IMR-90 (cell line): ENCODE data around the gene PARVG. TPM values are rescaled to one million over a fixed set of nuclear protein-coding genes. Genes with fewer than 3 reads are reported as not detected.
A peak's percentile ranks its signal among the peaks of the same experiment; 100 is the strongest.

Source experiments
- ATAC-seq: fragments of 200-7000 bp; cut with Tn5 transposase; 2 replicates; pipeline ENCODE4 v1.9.1; 2020; ENCODE audit warnings: low read depth, mild to moderate bottlenecking, moderate library complexity
- BruUV-seq: library from RNA; stranded (reverse); fragments of 400-500 nt; replicated peaks from 2 replicates; lab custom pipeline; 2021; lab: Mats Ljungman, UMichigan
- CTCF ChIA-PET: fragments of 300-600 bp; formaldehyde crosslinking; extraction: SDS; loops from one replicate; lab custom pipeline; 2021; ENCODE audit warnings: antibody characterized with exemption; lab: Yijun Ruan, JAX
- POLR2A ChIA-PET: fragments of 300-600 bp; sonication (Branson Sonifier 250); formaldehyde crosslinking; loops from one replicate; lab custom pipeline; 2022; ENCODE audit warnings: antibody characterized with exemption; ENCODE audit not compliant: unreplicated experiment; lab: Charles Lee
- DNase-seq: peaks from one replicate; pipeline ENCODE4 v3.0.0; 2013
- H2AFZ ChIP-seq: replicated peaks from 2 replicates; pipeline ENCODE3; 2013; ENCODE audit warnings: low read length, mild to moderate bottlenecking; ENCODE audit not compliant: poor library complexity
- H2AK5ac ChIP-seq: 2 replicates; pipeline ENCODE4 v1.6.1; 2013; ENCODE audit warnings: low read depth, low read length, inconsistent platforms
- H2AK9ac ChIP-seq: replicated peaks from 2 replicates; pipeline ENCODE3; 2013; ENCODE audit warnings: mild to moderate bottlenecking, low read depth, low read length, moderate library complexity; ENCODE audit not compliant: poor library complexity
- H2BK120ac ChIP-seq: 2 replicates; pipeline ENCODE4 v1.6.1; 2013; ENCODE audit warnings: low read depth, low read length, inconsistent platforms
- H2BK15ac ChIP-seq: 3 replicates; pipeline ENCODE4 v1.6.1; 2013; ENCODE audit warnings: low read depth, low read length, inconsistent platforms
- H2BK20ac ChIP-seq: 2 replicates; pipeline ENCODE4 v1.6.1; 2013; ENCODE audit warnings: low read depth, mild to moderate bottlenecking, inconsistent platforms, low read length, moderate library complexity
- H2BK5ac ChIP-seq: 2 replicates; pipeline ENCODE4 v1.6.1; 2013; ENCODE audit warnings: mild to moderate bottlenecking, low read depth, low read length, inconsistent platforms; ENCODE audit not compliant: poor library complexity, severe bottlenecking
- H3K14ac ChIP-seq: replicated peaks from 2 replicates; pipeline ENCODE4 v1.6.1; 2013; ENCODE audit warnings: low read depth, low read length, inconsistent platforms
- H3K18ac ChIP-seq: 2 replicates; pipeline ENCODE4 v1.6.1; 2013; ENCODE audit warnings: low read depth, low read length, control low read depth
- H3K23ac ChIP-seq: 2 replicates; pipeline ENCODE4 v1.6.1; 2013; ENCODE audit warnings: low read depth, low read length, inconsistent platforms
- H3K27ac ChIP-seq: 2 replicates; pipeline ENCODE4 v1.5.1; 2013; ENCODE audit warnings: mild to moderate bottlenecking, control low read depth, low read length; ENCODE audit not compliant: insufficient read depth
- H3K27me3 ChIP-seq: 2 replicates; pipeline ENCODE4 v1.6.1; 2013; ENCODE audit warnings: low read length; ENCODE audit not compliant: control insufficient read depth, insufficient read depth
- H3K36me3 ChIP-seq: 2 replicates; pipeline ENCODE4 v1.6.1; 2013; ENCODE audit warnings: low read length, mixed read lengths; ENCODE audit not compliant: control insufficient read depth, insufficient read depth
- H3K4ac ChIP-seq: 2 replicates; pipeline ENCODE4 v1.6.1; 2013; ENCODE audit warnings: low read depth, low read length, inconsistent platforms
- H3K4me1 ChIP-seq: 2 replicates; pipeline ENCODE4 v1.6.1; 2013; ENCODE audit warnings: low read length, mixed read lengths; ENCODE audit not compliant: control insufficient read depth, insufficient read depth
- H3K4me2 ChIP-seq: 2 replicates; pipeline ENCODE4 v1.6.1; 2013; ENCODE audit warnings: low read depth, mild to moderate bottlenecking, control low read depth, low read length, moderate library complexity
- H3K4me3 ChIP-seq: 2 replicates; pipeline ENCODE4 v1.5.1; 2013; ENCODE audit warnings: low read depth, mild to moderate bottlenecking, control low read depth, low read length, moderate library complexity; ENCODE audit not compliant: insufficient read depth
- H3K56ac ChIP-seq: 2 replicates; pipeline ENCODE4 v1.6.1; 2013; ENCODE audit warnings: low read length, inconsistent platforms; ENCODE audit not compliant: insufficient read depth; ENCODE audit errors: extremely low read depth
- H3K79me1 ChIP-seq, 2 experiments: 2 replicates each; pipeline ENCODE4 v1.6.1; 2013; ENCODE audit warnings: low read length in 2 of 2, inconsistent platforms in 1 of 2, low read depth in 1 of 2
- H3K9ac ChIP-seq: 2 replicates; pipeline ENCODE4 v1.6.1; 2013; ENCODE audit warnings: low read depth, low read length, control low read depth
- H3K9me1 ChIP-seq: 2 replicates; pipeline ENCODE4 v1.6.1; 2013; ENCODE audit warnings: low read length, inconsistent platforms; ENCODE audit not compliant: insufficient read depth
- H3K9me3 ChIP-seq: 2 replicates; pipeline ENCODE4 v1.6.1; 2013; ENCODE audit warnings: low read length; ENCODE audit not compliant: control insufficient read depth, insufficient read depth
- H4K20me1 ChIP-seq: 2 replicates; pipeline ENCODE4 v1.6.1; 2013; ENCODE audit warnings: low read length, inconsistent platforms; ENCODE audit not compliant: insufficient read depth
- H4K5ac ChIP-seq: 2 replicates; pipeline ENCODE4 v1.6.1; 2013; ENCODE audit warnings: mild to moderate bottlenecking, low read depth, low read length, control low read depth
- H4K8ac ChIP-seq, 2 experiments: 2 replicates each; pipeline ENCODE4 v1.6.1; 2013; ENCODE audit warnings: low read depth in 2 of 2, low read length in 2 of 2, control low read depth in 1 of 2, inconsistent platforms in 1 of 2
- H4K91ac ChIP-seq: 2 replicates; pipeline ENCODE4 v1.6.1; 2013; ENCODE audit warnings: low read depth, low read length, inconsistent platforms; ENCODE audit not compliant: insufficient read depth
- CHD1 ChIP-seq: IDR thresholded peaks from 2 replicates; pipeline ENCODE4 v1.6.1; 2012; ENCODE audit warnings: low read depth, low read length, improper control_type of control experiment
- CTCF ChIP-seq: conservative IDR thresholded peaks from 2 replicates; pipeline ENCODE4 v1.5.1; 2012; ENCODE audit warnings: mild to moderate bottlenecking, low read depth, low read length, improper control_type of control experiment
- MAFK ChIP-seq: IDR thresholded peaks from 2 replicates; pipeline ENCODE4 v1.6.1; 2012; ENCODE audit warnings: low read depth, low read length, improper control_type of control experiment
- MXI1 ChIP-seq: IDR thresholded peaks from 2 replicates; pipeline ENCODE4 v1.6.1; 2012; ENCODE audit warnings: low read depth, mild to moderate bottlenecking, low read length, moderate library complexity, borderline replicate concordance
- RCOR1 ChIP-seq: IDR thresholded peaks from 2 replicates; pipeline ENCODE4 v1.6.1; 2012; ENCODE audit warnings: mild to moderate bottlenecking, low read length, improper control_type of control experiment; ENCODE audit not compliant: insufficient replicate concordance
- RFX5 ChIP-seq: IDR thresholded peaks from 2 replicates; pipeline ENCODE4 v1.8.0; 2012; ENCODE audit warnings: low read depth, mild to moderate bottlenecking, low read length, moderate library complexity
- WGBS, 2 experiments: methylation state at CpG; one replicate each; pipeline versions ENCODE4 v1.1.5 to v1.1.7; 2013; ENCODE audit warnings: missing lambda C conversion rate in 2 of 2; ENCODE audit not compliant: insufficient read length in 1 of 2; ENCODE audit errors: extremely low coverage in 2 of 2; 5-methylcytosine and 5-hydroxymethylcytosine counted together
- dilution Hi-C: fragments of 300-500 bp; cut with HindIII; formaldehyde crosslinking; loops from one replicate; pipeline ENCODE4 v1.14.3; 2018; ENCODE audit warnings: low sequenced_read_pairs; ENCODE audit not compliant: unreplicated experiment
- in situ Hi-C: fragments of 300-500 bp; cut with MboI; formaldehyde crosslinking; loops from 3 replicates; pipeline ENCODE4 v1.14.3; 2019; ENCODE audit warnings: low sequenced_read_pairs, inconsistent platforms, mixed read lengths
- intact Hi-C: fragments of 100-400 bp; cut with micrococcal nuclease; formaldehyde crosslinking; loops from 2 replicates; pipeline ENCODE4 v1.10.0; 2022
- polyA plus RNA-seq, 3 experiments: library from polyadenylated mRNA; depleted of rRNA; stranded (reverse); fragments of >200 nt; gene quantifications; 2 replicates each; pipeline ENCODE4 v1.2.3, GENCODE V29; 2012; ENCODE audit warnings: low replicate concordance in 1 of 3
- total RNA-seq: library from RNA; depleted of rRNA; stranded (reverse); fragments of >200 nt; gene quantifications from 2 replicates; pipeline ENCODE4 v1.2.3, GENCODE V29; 2012

Gene PARVG
- total and polyA plus RNA-seq, 2 of the 4 experiments (the other 2 are of a cell fraction): not detected

- BruUV-seq: no TSS peak
- Histone ChIP-seq H2BK5ac (no peak overlapping the region), H3K4ac (no peak overlapping the region), H3K56ac (no peak overlapping the region), H2BK20ac (no peak overlapping the region), H3K9ac (no peak overlapping the region), H4K20me1 (no peaks in the 10 kb centered on the region), H2AK9ac (peak overlapping the region; percentile 58), H3K23ac (no peak overlapping the region), H3K9me1 (peaks cover 4% of the 10 kb centered on the region; the same call in 1 of the 2 replicates), H3K36me3 (peaks cover 2% of the 10 kb centered on the region; the same call in 1 of the 2 replicates), H2AFZ (no peak overlapping the region), H4K5ac (no peak overlapping the region), H3K27me3 (no peaks in the 10 kb centered on the region), H2BK15ac (no peak overlapping the region), H2AK5ac (no peak overlapping the region), H4K91ac (no peak overlapping the region), H3K14ac (no peak overlapping the region), H4K8ac (no peak overlapping the region), H3K79me1 (no peaks in the 10 kb centered on the region), H3K18ac (no peak overlapping the region), H3K4me2 (no peak overlapping the region), H3K4me3 (no peak overlapping the region), H3K4me1 (no peaks in the 10 kb centered on the region), H3K9me3 (no peaks in the 10 kb centered on the region), H3K27ac (no peak overlapping the region), H2BK120ac (no peak overlapping the region)
- ChIA-PET CTCF (no interaction called here), POLR2A (no interaction called here)
- dilution Hi-C loops: no loop called here
- in situ Hi-C loops: no loop called here
- whole genome bisulfite sequencing, 2 experiments: 90% methylated on average over 6 of the region's 10 CpGs; no CpG with 5 or more reads in 1 of the 2 experiments
- intact Hi-C loops: no loop called here
- DNase-seq (no peak), ATAC-seq (no peak)
- TF ChIP-seq CHD1: no peak
- TF ChIP-seq RCOR1: no peak
- TF ChIP-seq MAFK: no peak
- TF ChIP-seq RFX5: no peak
- no peak for TF ChIP-seq CTCF
- no peak for TF ChIP-seq MXI1
These were observed 7.6 kb upstream of the PARVG start for GRCh38 chr22:44173154-44173553.
